Jurkat, Clone E6-1 (cell line): ENCODE data around the gene UGT1A10.

Experiments used
- DNase-seq: peaks from one replicate; pipeline ENCODE4 v3.0.0-alpha.2; 2011; ENCODE audit warnings: low read depth, low spot score
- H3K4me3 ChIP-seq: 2 replicates; pipeline ENCODE4 v1.5.1; 2011; ENCODE audit warnings: mild to moderate bottlenecking, low read length, control low read depth, moderate library complexity

The UGT1A10 gene

GRCh38 chr2:233814056-233814835 lies 178.0 kb downstream of the UGT1A10 start:
- H3K4me3 ChIP-seq: no peak overlapping the region
- DNase-seq: no peak

- DNase-seq: no peak
- no peak overlapping the region for H3K4me3 ChIP-seq
These were observed 179.6 kb downstream of the UGT1A10 start for GRCh38 chr2:233815861-233816260.

- DNase-seq: no peak
- H3K4me3 ChIP-seq: no peak overlapping the region
These were observed 180.1 kb downstream of the UGT1A10 start for GRCh38 chr2:233816334-233816733.

GRCh38 chr2:233816771-233817170 lies 180.5 kb downstream of the UGT1A10 start:
- no peak for DNase-seq

GRCh38 chr2:233817361-233817911 lies 181.2 kb downstream of the UGT1A10 start:
- DNase-seq: no peak
- no peak overlapping the region for H3K4me3 ChIP-seq

More at GRCh38 chr2:233816771-233817170, 180.5 kb downstream of the UGT1A10 start:
- H3K4me3 ChIP-seq: no peak overlapping the region

GRCh38 chr2:233817995-233818638 lies 181.9 kb downstream of the UGT1A10 start:
- no peak for DNase-seq
- H3K4me3 ChIP-seq: no peak overlapping the region

- no peak for DNase-seq
- no peak overlapping the region for H3K4me3 ChIP-seq
These were observed 182.7 kb downstream of the UGT1A10 start for GRCh38 chr2:233818639-233819621.

- H3K4me3 ChIP-seq: no peak overlapping the region
- DNase-seq: no peak
These were observed 183.9 kb downstream of the UGT1A10 start for GRCh38 chr2:233819884-233820773.

GRCh38 chr2:233820774-233821105 lies 184.5 kb downstream of the UGT1A10 start:
- DNase-seq: no peak
- no peak overlapping the region for H3K4me3 ChIP-seq

- DNase-seq: no peak
- H3K4me3 ChIP-seq: no peak overlapping the region
These were observed 184.9 kb downstream of the UGT1A10 start for GRCh38 chr2:233821196-233821595.

GRCh38 chr2:233821709-233822100 lies 185.5 kb downstream of the UGT1A10 start:
- no peak for DNase-seq
- H3K4me3 ChIP-seq: no peak overlapping the region

GRCh38 chr2:233822101-233822771 lies 186.0 kb downstream of the UGT1A10 start:
- DNase-seq: no peak

More at GRCh38 chr2:233822101-233822771, 186.0 kb downstream of the UGT1A10 start:
- no peak overlapping the region for H3K4me3 ChIP-seq
